Loucy (cell line): ENCODE measurements around the gene DAD1.
A peak's percentile ranks its signal among the peaks of the same experiment; 100 is the strongest.
"Not testable (repeated sequence)": the region's sequence is repeated elsewhere in the genome, so short reads cannot be mapped to it uniquely, and the experiment has no call there.

ENCODE experiments used
- H2AFZ ChIP-seq: fragments of 200-600 bp; sonication (generic); 2 replicates; pipeline ENCODE4 v1.6.0; 2016; ENCODE audit warnings: antibody characterized with exemption, mild to moderate bottlenecking, low read length, moderate library complexity
- H3F3A ChIP-seq: fragments of 200-600 bp; 2 replicates; pipeline ENCODE4 v1.6.0; 2016; ENCODE audit warnings: antibody characterized with exemption, low read depth, mild to moderate bottlenecking
- H3K27me3 ChIP-seq: fragments of 200-600 bp; sonication (generic); 2 replicates; pipeline ENCODE4 v1.6.1; 2014; ENCODE audit warnings: low read length, mild to moderate bottlenecking; ENCODE audit not compliant: insufficient read depth, poor library complexity, severe bottlenecking
- H3K36me3 ChIP-seq: fragments of 200-600 bp; sonication (generic); 2 replicates; pipeline ENCODE4 v1.6.1; 2016; ENCODE audit warnings: low read length; ENCODE audit not compliant: insufficient read depth
- H3K4me1 ChIP-seq: fragments of 200-600 bp; sonication (generic); 2 replicates; pipeline ENCODE4 v1.5.1; 2014; ENCODE audit warnings: low read length, mild to moderate bottlenecking; ENCODE audit not compliant: insufficient read depth, poor library complexity, severe bottlenecking
- H3K4me2 ChIP-seq: fragments of 200-600 bp; sonication (generic); 2 replicates; pipeline ENCODE4 v1.6.0; 2014; ENCODE audit warnings: antibody characterized with exemption, low read length, low read depth, mild to moderate bottlenecking; ENCODE audit not compliant: poor library complexity, severe bottlenecking
- H3K4me3 ChIP-seq: fragments of 200-600 bp; sonication (generic); 2 replicates; pipeline ENCODE4 v1.5.1; 2014; ENCODE audit warnings: low read length, mild to moderate bottlenecking, mixed read lengths; ENCODE audit not compliant: poor library complexity, severe bottlenecking
- H3K79me2 ChIP-seq: fragments of 200-600 bp; sonication (generic); 2 replicates; pipeline ENCODE4 v1.6.1; 2014; ENCODE audit warnings: low read length; ENCODE audit not compliant: insufficient read depth
- H3K9ac ChIP-seq: fragments of 200-600 bp; sonication (generic); 2 replicates; pipeline ENCODE4 v1.6.0; 2014; ENCODE audit warnings: mild to moderate bottlenecking, low read depth, low read length, moderate library complexity; ENCODE audit not compliant: poor library complexity, severe bottlenecking
- H3K9me2 ChIP-seq: fragments of 200-600 bp; sonication (generic); replicated peaks from 2 replicates; pipeline ENCODE4 v1.6.1; 2016; ENCODE audit warnings: low read depth, low read length, mixed read lengths
- H3K9me3 ChIP-seq: fragments of 200-600 bp; sonication (generic); 2 replicates; pipeline ENCODE4 v1.6.1; 2014; ENCODE audit warnings: mild to moderate bottlenecking, antibody characterized with exemption, low read length, low read depth; ENCODE audit not compliant: insufficient read depth
- H4K20me1 ChIP-seq: fragments of 200-600 bp; sonication (generic); 2 replicates; pipeline ENCODE4 v1.6.0; 2014; ENCODE audit warnings: antibody characterized with exemption, low read length, mild to moderate bottlenecking; ENCODE audit not compliant: insufficient read depth, poor library complexity, severe bottlenecking
- CTCF ChIP-seq: fragments of 200-600 bp; sonication (generic); conservative IDR thresholded peaks from 2 replicates; pipeline ENCODE4 v1.5.1; 2014; ENCODE audit warnings: mild to moderate bottlenecking, antibody characterized with exemption, low read length
- EZH2phosphoT487 ChIP-seq: fragments of 200-600 bp; IDR thresholded peaks from 2 replicates; pipeline ENCODE4 v1.6.1; 2018; ENCODE audit warnings: antibody characterized with exemption, mild to moderate bottlenecking, moderate library complexity, borderline replicate concordance

The DAD1 gene

DNA sequence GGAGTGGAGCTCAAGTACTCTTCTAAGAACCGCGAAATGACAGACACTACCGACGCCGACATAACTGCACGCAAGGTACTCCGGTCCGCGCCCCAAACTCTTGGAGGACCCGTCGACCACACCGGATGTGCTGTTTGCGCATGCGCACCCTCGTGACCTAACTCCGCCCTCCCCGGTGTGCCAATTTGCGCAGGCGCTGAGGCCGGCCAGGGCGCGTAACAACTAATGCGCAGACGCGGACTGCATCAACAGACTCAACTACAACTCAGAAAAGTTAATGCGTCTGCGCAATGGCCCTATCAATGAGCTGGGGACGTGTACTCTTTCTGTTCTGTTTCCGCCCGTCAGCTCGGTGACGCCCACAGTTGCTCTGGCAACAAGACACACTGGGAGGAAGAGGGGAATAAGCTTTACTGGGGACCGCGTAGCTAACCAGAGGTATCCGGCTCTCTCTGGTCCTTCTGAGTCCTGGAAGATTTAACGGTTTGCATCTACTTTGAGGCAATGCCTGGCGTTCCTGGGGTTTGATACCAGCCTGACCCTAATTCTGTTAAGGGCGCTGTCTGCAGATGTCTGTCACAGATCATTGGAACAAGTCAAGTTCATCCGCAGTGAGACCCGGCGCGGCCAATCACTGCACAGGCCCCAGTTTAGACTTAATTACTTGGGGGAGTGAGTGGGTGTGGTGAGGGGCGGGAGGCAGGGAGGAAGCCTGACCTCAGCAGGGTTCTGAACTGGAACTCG lies at the start of gene DAD1:
Gene DAD1 (minus strand): TSS at position 129 of the 744 bp plus-strand sequence. CDS start 67 bp downstream, at position 62.
- no peaks in the 10 kb centered on the region for H3K27me3 ChIP-seq
- peaks cover 14% of the 10 kb centered on the region for H4K20me1 ChIP-seq
- peak within 1 kb of the TSS; percentile 91 for H3K9ac ChIP-seq
- 0 out of 2 replicates have a peak, but pooled peaks cover 3% of the 10 kb centered on the region for H3F3A ChIP-seq
- H3K79me2 ChIP-seq, result peaks cover 44% of the 10 kb centered on the region
- no peaks in the 10 kb centered on the region for H3K36me3 ChIP-seq
- TF ChIP-seq CTCF (no peak), EZH2phosphoT487 (no peak)
- no peaks in the 10 kb centered on the region for H3K9me2 ChIP-seq
- peaks cover 32% of the 10 kb centered on the region for H3K4me1 ChIP-seq
- peak within 1 kb of the TSS; percentile 87 for H3K4me3 ChIP-seq
- H3K4me2 ChIP-seq, result peak within 1 kb of the TSS; percentile 94
- peak within 1 kb of the TSS; percentile 94 for H2AFZ ChIP-seq
- no peaks in the 10 kb centered on the region for H3K9me3 ChIP-seq

- not testable (repeated sequence) for H3K4me1 ChIP-seq, H3K9ac ChIP-seq, H3K27me3 ChIP-seq, H3K79me2 ChIP-seq, H3K9me3 ChIP-seq, H3K4me3 ChIP-seq, H2AFZ ChIP-seq, H3K36me3 ChIP-seq, H3K4me2 ChIP-seq, H3F3A ChIP-seq, H4K20me1 ChIP-seq, H3K9me2 ChIP-seq
These were observed 47.0 kb upstream of the DAD1 start for GRCh38 chr14:22635980-22636379.

- no peak overlapping the region for H3K9ac ChIP-seq
- H3K79me2 ChIP-seq, result no peaks in the 10 kb centered on the region
- H3K9me3 ChIP-seq, result no peaks in the 10 kb centered on the region
- H4K20me1 ChIP-seq, result no peaks in the 10 kb centered on the region
- no peak overlapping the region for H2AFZ ChIP-seq
- no peaks in the 10 kb centered on the region for H3K36me3 ChIP-seq
- no peak overlapping the region for H3K4me2 ChIP-seq
- H3K27me3 ChIP-seq, result peaks cover 3% of the 10 kb centered on the region
- H3K4me1 ChIP-seq, result no peaks in the 10 kb centered on the region
- H3F3A ChIP-seq, result no peaks in the 10 kb centered on the region
- H3K4me3 ChIP-seq, result no peak overlapping the region
- TF ChIP-seq CTCF (no peak), EZH2phosphoT487 (no peak)
- no peaks in the 10 kb centered on the region for H3K9me2 ChIP-seq
These were observed 45.3 kb upstream of the DAD1 start for GRCh38 chr14:22634233-22634900.

GRCh38 chr14:22630486-22630885 lies 41.5 kb upstream of the DAD1 start:
- no peak overlapping the region for H3K4me2 ChIP-seq
- no peaks in the 10 kb centered on the region for H3K79me2 ChIP-seq
- peaks cover 3% of the 10 kb centered on the region for H3K27me3 ChIP-seq
- no peaks in the 10 kb centered on the region for H3K9me3 ChIP-seq
- TF ChIP-seq EZH2phosphoT487 (no peak), CTCF (no peak)
- no peaks in the 10 kb centered on the region for H3F3A ChIP-seq
- H3K9ac ChIP-seq, result no peak overlapping the region
- no peaks in the 10 kb centered on the region for H3K9me2 ChIP-seq
- H3K4me3 ChIP-seq, result no peak overlapping the region
- H3K36me3 ChIP-seq, result no peaks in the 10 kb centered on the region
- no peak overlapping the region for H2AFZ ChIP-seq
- no peaks in the 10 kb centered on the region for H4K20me1 ChIP-seq
- no peaks in the 10 kb centered on the region for H3K4me1 ChIP-seq
